H1 (cell line): ENCODE measurements around the gene IDI1. TPM values are rescaled to one million over a fixed set of nuclear protein-coding genes. Genes with fewer than 3 reads are reported as not detected.

Experiments used
- BRCA1 ChIP-seq: IDR thresholded peaks from 2 replicates; pipeline ENCODE4 v1.6.1; 2012; ENCODE audit warnings: low read depth, low read length, improper control_type of control experiment
- CBX5 ChIP-seq: fragments of 300-800, 300-1000 bp; sonication (generic); IDR thresholded peaks from 2 replicates; pipeline ENCODE4 v1.7.1; 2016; ENCODE audit warnings: antibody characterized with exemption, low read length, low read depth
- CEBPB ChIP-seq: IDR thresholded peaks from 2 replicates; pipeline ENCODE4 v1.6.1; 2012; ENCODE audit warnings: low read depth, low read length
- CHD7 ChIP-seq: fragments of 300-600 bp; sonication (generic); IDR thresholded peaks from 2 replicates; pipeline ENCODE4 v1.7.1; 2012; ENCODE audit warnings: low read length, moderate library complexity, mild to moderate bottlenecking, inconsistent platforms; ENCODE audit not compliant: insufficient replicate concordance
- CREB1 ChIP-seq: IDR thresholded peaks from 2 replicates; pipeline ENCODE4 v1.6.1; 2012; ENCODE audit warnings: inconsistent platforms
- E2F6 ChIP-seq: IDR thresholded peaks from 2 replicates; pipeline ENCODE4 v1.6.1; 2012; ENCODE audit warnings: inconsistent platforms
- EGR1 ChIP-seq: IDR thresholded peaks from 2 replicates; pipeline ENCODE4 v1.6.1; 2011; ENCODE audit warnings: low read depth, low read length, borderline replicate concordance
- EZH2 ChIP-seq: fragments of 200-600 bp; sonication (generic); IDR thresholded peaks from 2 replicates; pipeline ENCODE4 v1.7.1; 2012; ENCODE audit warnings: low read depth, mild to moderate bottlenecking, moderate library complexity, low read length, inconsistent platforms; ENCODE audit not compliant: severe bottlenecking
- KDM5A ChIP-seq: fragments of 200-600 bp; IDR thresholded peaks from 2 replicates; pipeline ENCODE4 v1.7.1; 2012; ENCODE audit warnings: mild to moderate bottlenecking, low read length, inconsistent platforms, mixed read lengths
- SAP30 ChIP-seq: fragments of 300-600 bp; sonication (generic); IDR thresholded peaks from 2 replicates; pipeline ENCODE4 v1.7.1; 2012; ENCODE audit warnings: low read length, moderate library complexity, mild to moderate bottlenecking, inconsistent platforms; ENCODE audit not compliant: insufficient read depth, insufficient replicate concordance
- SIN3A ChIP-seq, 2 experiments: IDR thresholded peaks in 1 of 2; conservative IDR thresholded peaks in 1 of 2; 2 replicates each; pipeline ENCODE4 v1.6.1; 2011 to 2012; ENCODE audit warnings: low read length in 2 of 2, improper control_type of control experiment in 1 of 2, low read depth in 1 of 2, mild to moderate bottlenecking in 1 of 2
- polyA plus RNA-seq, 7 experiments: library from polyadenylated mRNA; depleted of rRNA in 3 of 7; stranded (reverse) in 5 of 7; unstranded in 2 of 7; fragments of >200 nt in 5 of 7; fragments of 200-250 nt in 2 of 7; gene quantifications; 1 replicate in 5 of 7; 2 replicates in 1 of 7; 4 replicates in 1 of 7; pipeline versions ENCODE4 v1.2.1 to v1.2.3, GENCODE V29; 2011 to 2013; ENCODE audit warnings: missing spikeins in 2 of 7, mixed read lengths in 2 of 7
- total RNA-seq: library from RNA; stranded (reverse); fragmentation: NEBNext Ultra II Directional; extraction: Animal tissue kit (Norgen Biotek cat#: 25700); gene quantifications from 2 replicates; pipeline ENCODE4 v1.2.1, GENCODE V29; 2021

Gene IDI1
- total and polyA plus RNA-seq, 2 of the 8 experiments (the other 6 are each of a cell fraction or from before 2014, with no cell fraction given), result 35.3 to 56.6 TPM

GRCh38 chr10:1048349-1048731 is 579 bp downstream of the IDI1 start (continued):
- TF ChIP-seq CHD7, result no peak
- TF ChIP-seq SAP30, result peak; percentile 82
- no peak for TF ChIP-seq CBX5
- peak in 1 of 2 experiments; percentile 5; a peak in 1 of 4 replicates for TF ChIP-seq SIN3A (conservative IDR thresholded peaks at IDR 0.05 in 1 of 2, IDR thresholded peaks at IDR 0.05 in 1 of 2; ENCODE audit: low read depth in 1 of 2, low read length in 2 of 2)
- no peak for TF ChIP-seq BRCA1
- TF ChIP-seq E2F6, result no peak
- no peak for TF ChIP-seq EGR1
- 0 out of 2 replicates have a peak, but pooled peaks have one; percentile 18 for TF ChIP-seq KDM5A
- 0 out of 2 replicates have a peak, but pooled peaks have one; percentile 28 for TF ChIP-seq CREB1
- no peak for TF ChIP-seq EZH2
- no peak for TF ChIP-seq CEBPB
